Measurements from ENCODE around the gene ITPR2. TPM values are rescaled to one million over a fixed set of nuclear protein-coding genes. Genes with fewer than 3 reads are reported as not detected.

The ITPR2 gene
- total RNA-seq, 4 donors from 2014 or later, result 34.1 to 53.0 (median 41.0) TPM

DNA sequence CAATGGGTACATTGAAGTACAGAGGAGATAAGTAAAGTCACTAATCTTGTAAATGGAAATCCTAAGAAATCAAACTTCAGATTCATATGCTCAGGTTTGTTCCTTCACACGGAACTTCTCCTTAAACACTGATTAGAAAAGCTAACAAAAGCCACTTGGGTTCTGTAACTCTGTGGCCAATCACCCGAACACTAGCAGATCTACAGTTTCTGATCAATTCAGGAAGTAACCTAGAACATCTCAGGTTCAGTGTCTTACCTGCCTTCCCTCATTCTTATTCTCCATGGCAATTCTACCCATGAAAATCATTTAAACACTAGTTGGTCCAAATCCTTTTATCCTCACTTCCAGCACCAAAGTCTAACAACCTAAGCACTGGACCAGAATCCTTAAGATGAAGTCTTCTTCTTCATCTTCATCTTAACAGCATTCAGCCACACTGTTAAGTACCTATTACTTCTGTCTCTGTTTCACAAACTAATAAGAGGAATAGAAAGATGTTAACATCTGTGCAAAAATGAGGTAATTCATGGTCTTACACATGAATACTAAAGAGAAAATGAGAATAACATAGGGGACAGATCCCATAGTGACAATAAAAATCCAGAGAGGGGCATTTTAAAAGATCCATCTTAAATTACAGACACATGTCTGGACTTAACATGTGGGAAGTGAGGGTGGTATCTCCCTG lies 453.1 kb downstream of the ITPR2 start:
- TF ChIP-seq, protein P1, sequence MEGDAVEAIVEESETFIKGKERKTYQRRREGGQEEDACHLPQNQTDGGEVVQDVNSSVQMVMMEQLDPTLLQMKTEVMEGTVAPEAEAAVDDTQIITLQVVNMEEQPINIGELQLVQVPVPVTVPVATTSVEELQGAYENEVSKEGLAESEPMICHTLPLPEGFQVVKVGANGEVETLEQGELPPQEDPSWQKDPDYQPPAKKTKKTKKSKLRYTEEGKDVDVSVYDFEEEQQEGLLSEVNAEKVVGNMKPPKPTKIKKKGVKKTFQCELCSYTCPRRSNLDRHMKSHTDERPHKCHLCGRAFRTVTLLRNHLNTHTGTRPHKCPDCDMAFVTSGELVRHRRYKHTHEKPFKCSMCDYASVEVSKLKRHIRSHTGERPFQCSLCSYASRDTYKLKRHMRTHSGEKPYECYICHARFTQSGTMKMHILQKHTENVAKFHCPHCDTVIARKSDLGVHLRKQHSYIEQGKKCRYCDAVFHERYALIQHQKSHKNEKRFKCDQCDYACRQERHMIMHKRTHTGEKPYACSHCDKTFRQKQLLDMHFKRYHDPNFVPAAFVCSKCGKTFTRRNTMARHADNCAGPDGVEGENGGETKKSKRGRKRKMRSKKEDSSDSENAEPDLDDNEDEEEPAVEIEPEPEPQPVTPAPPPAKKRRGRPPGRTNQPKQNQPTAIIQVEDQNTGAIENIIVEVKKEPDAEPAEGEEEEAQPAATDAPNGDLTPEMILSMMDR (IDR thresholded peaks at IDR 0.05; ENCODE audit: low read depth), result no peak

DNA sequence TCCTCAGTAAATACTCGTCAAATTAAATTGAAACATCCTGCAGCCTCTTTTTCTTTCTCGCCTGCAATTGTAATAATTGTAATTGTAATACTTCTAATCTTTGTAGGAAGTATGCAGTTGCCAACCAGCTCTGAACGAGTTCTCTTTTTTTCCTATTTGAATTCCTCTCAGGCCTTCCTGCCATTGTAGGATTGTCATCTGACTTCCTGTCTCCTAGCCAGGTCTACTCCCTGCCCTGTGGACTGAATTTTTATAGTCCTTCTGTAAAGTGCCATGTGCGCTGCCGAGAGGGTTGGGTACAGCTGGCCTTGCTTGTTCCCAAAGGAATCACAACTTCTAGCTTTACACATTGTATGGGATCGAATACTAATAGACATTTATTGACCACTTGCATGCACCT lies 454.3 kb downstream of the ITPR2 start:
- TF ChIP-seq, protein P1 (IDR thresholded peaks at IDR 0.05; ENCODE audit: low read depth), result no peak

- TF ChIP-seq, protein P1 (IDR thresholded peaks at IDR 0.05; ENCODE audit: low read depth), result no peak
Measured at GRCh38 chr12:26374934-26375680, 457.9 kb downstream of the ITPR2 start.

- TF ChIP-seq, protein P1 (IDR thresholded peaks at IDR 0.05; ENCODE audit: low read depth), result no peak
Measured at GRCh38 chr12:26373606-26374495, 459.1 kb downstream of the ITPR2 start.

DNA sequence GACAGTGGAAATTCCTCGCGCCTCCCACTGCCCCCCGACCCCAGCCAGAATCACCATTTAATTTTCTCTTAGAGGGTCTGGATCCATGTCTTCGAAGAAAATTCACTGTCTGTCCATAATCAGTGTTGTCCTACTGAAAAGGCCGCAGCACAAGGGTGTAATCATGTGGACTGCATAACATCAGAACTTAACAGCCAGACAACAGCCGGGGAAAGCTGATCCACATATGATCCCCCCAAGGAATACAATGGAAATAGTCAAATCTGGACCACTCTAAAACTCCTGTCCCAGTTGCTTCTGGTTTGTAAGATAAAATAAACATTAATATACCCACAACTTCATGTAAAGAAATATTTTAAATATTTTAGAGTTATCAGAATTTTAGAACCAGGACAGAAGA lies 460.1 kb downstream of the ITPR2 start:
- TF ChIP-seq, protein P1 (IDR thresholded peaks at IDR 0.05; ENCODE audit: low read depth), result no peak

GRCh38 chr12:26370098-26370497 lies 462.9 kb downstream of the ITPR2 start:
- TF ChIP-seq, protein P1 (IDR thresholded peaks at IDR 0.05; ENCODE audit: low read depth), result no peak

DNA sequence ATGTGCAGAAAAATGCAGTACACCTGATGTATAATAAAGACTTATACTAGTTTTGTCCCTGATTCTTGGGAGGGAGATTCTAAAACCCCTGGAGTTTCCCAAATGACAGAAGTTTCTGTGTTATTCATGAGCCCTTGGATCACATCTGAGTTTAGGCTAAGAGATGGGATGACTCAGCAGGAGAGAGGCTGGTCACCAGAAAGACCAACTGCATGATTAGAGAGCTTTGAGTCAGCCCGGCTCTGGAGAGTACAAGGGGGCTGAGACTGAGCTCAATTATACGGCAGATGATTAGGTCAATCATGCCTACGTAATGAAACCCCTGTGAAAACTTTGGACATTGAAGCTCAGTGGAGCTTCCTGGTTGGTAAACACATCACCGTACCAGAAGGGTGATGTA lies 463.4 kb downstream of the ITPR2 start:
- TF ChIP-seq, protein P1 (IDR thresholded peaks at IDR 0.05; ENCODE audit: low read depth), result no peak
